ENCODE results near the gene SCN5A.

GRCh38 chr3:38552364-38552763, 97.1 kb downstream of the SCN5A start:
- TF ChIP-seq EZH2 (IDR thresholded peaks at IDR 0.05; ENCODE audit: insufficient read depth, poor library complexity, severe bottlenecking) (no peak), EZH2phosphoT487 (IDR thresholded peaks at IDR 0.05; ENCODE audit: insufficient read depth, low read depth) (no peak)

Data from GM23248 (cell line).